Astrocyte (in vitro differentiated cells and primary cell): Measurements from ENCODE around the gene RMND5B. TPM values are rescaled to one million over a fixed set of nuclear protein-coding genes. Genes with fewer than 3 reads are reported as not detected.

Experiments used
- DNase-seq: peaks from one replicate; pipeline ENCODE4 v3.0.0-alpha.2; 2010; ENCODE audit warnings: low read depth
- FAIRE-seq: peaks from 2 replicates; lab custom pipeline; 2011; peaks lifted over from hg19 to GRCh38; lab: Jason Lieb, UNC
- H2AFZ ChIP-seq: 2 replicates; pipeline ENCODE4 v1.6.0; 2012; ENCODE audit warnings: low read depth, low read length, inconsistent platforms
- H3K27ac ChIP-seq: 2 replicates; pipeline ENCODE4 v1.5.1; 2011; ENCODE audit warnings: low read depth, low read length, inconsistent platforms
- H3K27me3 ChIP-seq: 2 replicates; pipeline ENCODE4 v1.6.0; 2011; ENCODE audit warnings: low read length, inconsistent platforms; ENCODE audit not compliant: insufficient read depth
- H3K36me3 ChIP-seq: 2 replicates; pipeline ENCODE4 v1.5.1; 2011; ENCODE audit warnings: low read length, inconsistent platforms; ENCODE audit not compliant: insufficient read depth
- H3K4me1 ChIP-seq: 2 replicates; pipeline ENCODE4 v1.5.1; 2011; ENCODE audit warnings: low read length, inconsistent platforms; ENCODE audit not compliant: insufficient read depth
- H3K4me2 ChIP-seq: 2 replicates; pipeline ENCODE4 v1.6.0; 2012; ENCODE audit warnings: low read length, inconsistent platforms
- H3K4me3 ChIP-seq: 2 replicates; pipeline ENCODE4 v1.5.1; 2011; ENCODE audit warnings: low read depth, mild to moderate bottlenecking, low read length, inconsistent platforms; ENCODE audit not compliant: insufficient read depth
- H3K79me2 ChIP-seq: 2 replicates; pipeline ENCODE4 v1.6.0; 2012; ENCODE audit warnings: mild to moderate bottlenecking, low read length, inconsistent platforms; ENCODE audit not compliant: insufficient read depth
- H3K9ac ChIP-seq: 2 replicates; pipeline ENCODE4 v1.6.0; 2012; ENCODE audit warnings: mild to moderate bottlenecking, low read length, inconsistent platforms
- H3K9me3 ChIP-seq: 2 replicates; pipeline ENCODE4 v1.5.1; 2012; ENCODE audit warnings: low read depth, mild to moderate bottlenecking, low read length, inconsistent platforms; ENCODE audit not compliant: insufficient read depth
- H4K20me1 ChIP-seq: 2 replicates; pipeline ENCODE4 v1.6.0; 2012; ENCODE audit warnings: low read length, inconsistent platforms; ENCODE audit not compliant: insufficient read depth
- H3K27ac Mint-ChIP-seq: one replicate; pipeline ENCODE4 v1.8.0; 2021; ENCODE audit warnings: mild to moderate bottlenecking, mixed read lengths; ENCODE audit not compliant: unreplicated experiment
- H3K27me3 Mint-ChIP-seq: one replicate; pipeline ENCODE4 v1.8.0; 2021; ENCODE audit warnings: low read depth, mixed read lengths; ENCODE audit not compliant: unreplicated experiment
- H3K36me3 Mint-ChIP-seq: one replicate; pipeline ENCODE4 v1.8.0; 2021; ENCODE audit warnings: low read depth, mixed read lengths; ENCODE audit not compliant: unreplicated experiment
- H3K4me1 Mint-ChIP-seq: one replicate; pipeline ENCODE4 v1.8.0; 2021; ENCODE audit warnings: low read depth, mixed read lengths; ENCODE audit not compliant: unreplicated experiment
- H3K4me3 Mint-ChIP-seq: one replicate; pipeline ENCODE4 v1.8.0; 2021; ENCODE audit warnings: mild to moderate bottlenecking, moderate library complexity, mixed read lengths; ENCODE audit not compliant: unreplicated experiment
- H3K9me3 Mint-ChIP-seq: one replicate; pipeline ENCODE4 v1.8.0; 2021; ENCODE audit warnings: mild to moderate bottlenecking, mixed read lengths; ENCODE audit not compliant: unreplicated experiment
- CTCF ChIP-seq: IDR thresholded peaks from 2 replicates; pipeline ENCODE4 v1.5.1; 2011; ENCODE audit warnings: low read depth, mild to moderate bottlenecking, inconsistent platforms, low read length, moderate library complexity; ENCODE audit not compliant: insufficient read depth
- EZH2 ChIP-seq: IDR thresholded peaks from 2 replicates; pipeline ENCODE4 v1.6.1; 2012; ENCODE audit warnings: mild to moderate bottlenecking, low read length, inconsistent platforms; ENCODE audit not compliant: insufficient read depth
- total RNA-seq: library from RNA; stranded (reverse); gene quantifications from 2 replicates; pipeline ENCODE4 v1.2.1, GENCODE V29; 2021

Gene RMND5B
- total RNA-seq, 1 donor from 2014 or later, result 14.3 TPM

GRCh38 chr5:178108446-178108845, 22.4 kb upstream of the RMND5B start:
- Histone ChIP-seq H3K79me2 (no peaks in the 10 kb centered on the region), H2AFZ (no peak overlapping the region), H3K4me3 (no peak overlapping the region), H3K4me2 (no peak overlapping the region), H3K36me3 (no peaks in the 10 kb centered on the region), H4K20me1 (no peaks in the 10 kb centered on the region), H3K27me3 (peaks cover 5% of the 10 kb centered on the region), H3K4me1 (no peaks in the 10 kb centered on the region), H3K9me3 (no peaks in the 10 kb centered on the region), H3K9ac (no peak overlapping the region), H3K27ac (no peak overlapping the region)
- TF ChIP-seq EZH2 (no peak), CTCF (no peak)
- no peaks in the 10 kb centered on the region for H3K4me1 Mint-ChIP-seq
- no peak overlapping the region for H3K4me3 Mint-ChIP-seq
- H3K27me3 Mint-ChIP-seq, result peaks cover 31% of the 10 kb centered on the region
- H3K9me3 Mint-ChIP-seq, result no peaks in the 10 kb centered on the region
- no peak for DNase-seq
- H3K36me3 Mint-ChIP-seq, result no peaks in the 10 kb centered on the region
- FAIRE-seq, result no peak
- H3K27ac Mint-ChIP-seq, result no peak overlapping the region

GRCh38 chr5:178108966-178109365, 21.8 kb upstream of the RMND5B start:
- H3K4me2 ChIP-seq, result no peak overlapping the region
- no peak overlapping the region for H3K9ac ChIP-seq
- DNase-seq (no peak), FAIRE-seq (no peak)
- no peaks in the 10 kb centered on the region for H3K36me3 ChIP-seq
- no peak overlapping the region for H3K4me3 ChIP-seq
- Mint-ChIP-seq H3K4me3 (no peak overlapping the region), H3K36me3 (no peaks in the 10 kb centered on the region), H3K9me3 (no peaks in the 10 kb centered on the region), H3K4me1 (no peaks in the 10 kb centered on the region), H3K27ac (no peak overlapping the region), H3K27me3 (peaks cover 31% of the 10 kb centered on the region)
- peaks cover 7% of the 10 kb centered on the region for H3K27me3 ChIP-seq
- H2AFZ ChIP-seq, result no peak overlapping the region
- H4K20me1 ChIP-seq, result no peaks in the 10 kb centered on the region
- H3K79me2 ChIP-seq, result no peaks in the 10 kb centered on the region
- H3K27ac ChIP-seq, result no peak overlapping the region
- no peak for TF ChIP-seq EZH2
- no peak for TF ChIP-seq CTCF
- H3K4me1 ChIP-seq, result peaks cover 2% of the 10 kb centered on the region
- no peaks in the 10 kb centered on the region for H3K9me3 ChIP-seq

GRCh38 chr5:178110511-178110910, 20.3 kb upstream of the RMND5B start:
- Mint-ChIP-seq H3K27me3 (peaks cover 31% of the 10 kb centered on the region), H3K36me3 (no peaks in the 10 kb centered on the region), H3K4me3 (no peak overlapping the region), H3K27ac (no peak overlapping the region), H3K4me1 (peaks cover 2% of the 10 kb centered on the region), H3K9me3 (no peaks in the 10 kb centered on the region)
- H2AFZ ChIP-seq, result no peak overlapping the region
- FAIRE-seq, result no peak
- H3K27ac ChIP-seq, result no peak overlapping the region
- DNase-seq, result no peak
- no peaks in the 10 kb centered on the region for H3K9me3 ChIP-seq
- peaks cover 21% of the 10 kb centered on the region for H3K27me3 ChIP-seq
- H3K9ac ChIP-seq, result no peak overlapping the region
- H3K4me1 ChIP-seq, result peaks cover 5% of the 10 kb centered on the region
- peaks cover 6% of the 10 kb centered on the region for H4K20me1 ChIP-seq
- TF ChIP-seq CTCF, result no peak
- H3K79me2 ChIP-seq, result no peaks in the 10 kb centered on the region
- H3K36me3 ChIP-seq, result no peaks in the 10 kb centered on the region
- H3K4me2 ChIP-seq, result no peak overlapping the region
- no peak overlapping the region for H3K4me3 ChIP-seq
